Transverse colon (tissue), 4 donors: Measurements from ENCODE around the gene WDR37.

Source experiments
- CTCF ChIP-seq, 5 experiments: fragments of 200-600 bp in 3 of 5; fragments of 450-650 bp in 2 of 5; sonication (generic) in 3 of 5; IDR thresholded peaks; 1 replicate in 2 of 5; 2 replicates in 3 of 5; pipeline ENCODE4 v1.5.1; 2016 to 2017; ENCODE audit warnings: antibody characterized with exemption in 5 of 5, inconsistent platforms in 3 of 5, mild to moderate bottlenecking in 2 of 5, moderate library complexity in 1 of 5
- EP300 ChIP-seq: sonication (generic); formaldehyde crosslinking; IDR thresholded peaks from one replicate; pipeline ENCODE4 v1.6.1; 2017; ENCODE audit warnings: antibody characterized with exemption, low read depth
- POLR2A ChIP-seq: fragments of 450-650 bp; IDR thresholded peaks from one replicate; pipeline ENCODE4 v1.6.1; 2016; ENCODE audit warnings: antibody characterized with exemption, mild to moderate bottlenecking, moderate library complexity
- POLR2AphosphoS5 ChIP-seq, 3 donors: sonication (generic); formaldehyde crosslinking; IDR thresholded peaks; one replicate each; pipeline ENCODE4 v1.6.1; 2016; ENCODE audit warnings: antibody characterized with exemption in 3 of 3

- TF ChIP-seq POLR2A (no peak), CTCF (IDR thresholded peaks at IDR 0.05) (no peak), POLR2AphosphoS5 (IDR thresholded peaks at IDR 0.05) (no peak), EP300 (no peak)
Measured at GRCh38 chr10:1019362-1019761, 36.8 kb upstream of the WDR37 start.
